T1000 (cell line): ENCODE measurements around the gene MYBPHL.
"Not testable (repeated sequence)": the region's sequence is repeated elsewhere in the genome, so short reads cannot be mapped to it uniquely, and the experiment has no call there.

Experiments
- DNase-seq: peaks from one replicate; lab custom pipeline; 2025; ENCODE audit warnings: mixed read lengths; lab: John Stamatoyannopoulos, UW

The MYBPHL gene

DNA sequence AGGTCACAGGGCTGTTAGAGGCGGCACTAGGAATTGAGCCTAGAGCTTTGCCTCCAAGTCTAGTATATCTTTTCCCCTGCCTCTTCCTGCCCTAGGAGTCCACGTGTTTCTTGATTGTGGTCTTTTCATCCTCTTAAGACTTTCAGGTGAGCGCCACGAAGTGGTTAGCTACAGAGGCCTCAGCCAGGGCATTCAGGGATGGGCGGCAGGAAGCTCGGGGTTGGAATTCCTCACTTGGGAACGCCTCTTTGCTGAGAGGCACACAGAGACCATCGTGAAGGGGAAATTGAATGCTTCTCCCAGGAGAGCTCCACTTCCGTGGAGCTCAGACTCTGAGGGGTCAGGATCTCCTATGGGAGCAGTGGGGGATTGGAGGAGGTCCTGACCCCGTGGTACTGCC lies 820 bp downstream of the MYBPHL start:
- not testable (repeated sequence) for DNase-seq

GRCh38 chr1:109304226-109304920 lies 2.4 kb downstream of the MYBPHL start:
- DNase-seq: no peak

DNA sequence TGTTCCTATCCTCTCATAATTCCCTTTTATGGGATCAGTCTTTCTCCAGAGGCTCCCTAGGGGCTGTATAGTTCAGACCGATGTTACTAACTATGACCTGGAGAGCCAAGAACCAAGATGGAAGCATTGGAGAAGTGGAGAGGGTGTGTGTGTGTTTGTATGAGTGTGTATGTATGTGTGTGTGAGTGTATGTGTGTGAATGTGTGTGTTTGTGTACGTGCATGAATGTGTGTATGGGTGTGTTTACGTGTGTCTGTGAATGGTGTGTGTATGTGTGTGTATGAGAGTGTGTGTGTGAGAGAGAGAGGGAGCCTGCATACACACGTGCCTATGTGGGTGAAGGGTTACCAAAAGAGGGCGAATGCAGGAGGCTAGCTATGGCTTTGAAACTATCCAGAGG lies 4.9 kb downstream of the MYBPHL start:
- DNase-seq: no peak

GRCh38 chr1:109300650-109301151 lies 6.1 kb downstream of the MYBPHL start:
- no peak for DNase-seq

- no peak for DNase-seq
These were observed 7.1 kb downstream of the MYBPHL start for GRCh38 chr1:109299558-109300343.

GRCh38 chr1:109298666-109299557 lies 7.9 kb downstream of the MYBPHL start:
- peak; percentile 31 for DNase-seq

DNA sequence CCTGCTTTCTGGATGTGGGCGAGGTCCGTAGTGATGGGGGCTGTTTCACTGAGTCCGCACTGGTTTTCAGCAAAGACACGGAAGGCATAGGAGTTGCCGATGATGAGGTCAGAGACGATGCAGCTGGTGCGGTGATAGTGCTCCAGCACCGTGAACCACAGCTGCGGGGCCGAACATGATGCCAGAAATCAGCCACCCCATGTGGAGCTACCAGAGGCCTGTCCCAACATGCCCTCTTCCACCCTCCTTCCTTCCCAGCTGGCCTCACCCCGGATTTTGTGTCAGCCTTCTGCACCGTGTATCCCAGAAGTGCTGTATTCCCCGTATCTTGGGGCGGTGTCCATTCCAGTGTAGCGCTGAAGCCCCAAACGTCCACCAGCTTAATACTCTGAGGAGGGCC lies 10.0 kb downstream of the MYBPHL start:
- DNase-seq: no peak

DNA sequence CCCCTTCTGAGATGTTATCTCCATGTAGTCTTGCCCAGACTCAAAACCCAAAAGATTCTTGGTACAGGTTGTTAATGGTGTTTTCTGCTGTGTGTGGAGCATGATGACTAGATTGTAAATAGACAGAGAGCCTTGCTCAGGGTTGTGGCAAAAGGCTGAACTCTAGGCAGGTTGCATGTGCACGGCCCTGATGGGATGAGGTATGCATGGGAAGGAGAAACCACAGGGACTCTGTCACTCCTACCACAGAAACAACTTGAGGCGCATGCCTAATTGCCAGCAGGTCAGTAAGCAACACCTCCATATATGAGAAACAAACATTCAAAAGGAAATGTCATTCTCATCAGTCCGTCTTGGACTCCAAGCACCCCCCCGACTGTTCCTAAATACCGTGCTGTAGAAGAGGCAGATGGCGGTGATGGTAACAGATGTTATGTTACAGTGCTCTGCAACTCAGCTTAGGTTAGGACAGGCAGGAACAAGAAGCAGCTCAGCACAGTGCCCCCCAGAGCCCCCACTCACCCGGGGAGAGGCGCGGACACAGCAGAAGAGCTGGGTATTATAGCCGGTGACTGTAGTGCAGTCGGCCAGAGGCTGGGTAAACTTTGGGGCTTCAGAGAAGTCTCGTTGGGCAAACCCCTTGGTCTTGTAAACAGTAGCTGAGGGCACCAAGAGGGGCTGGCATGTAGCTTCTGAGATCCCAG lies 10.9 kb downstream of the MYBPHL start:
- DNase-seq: no peak

DNA sequence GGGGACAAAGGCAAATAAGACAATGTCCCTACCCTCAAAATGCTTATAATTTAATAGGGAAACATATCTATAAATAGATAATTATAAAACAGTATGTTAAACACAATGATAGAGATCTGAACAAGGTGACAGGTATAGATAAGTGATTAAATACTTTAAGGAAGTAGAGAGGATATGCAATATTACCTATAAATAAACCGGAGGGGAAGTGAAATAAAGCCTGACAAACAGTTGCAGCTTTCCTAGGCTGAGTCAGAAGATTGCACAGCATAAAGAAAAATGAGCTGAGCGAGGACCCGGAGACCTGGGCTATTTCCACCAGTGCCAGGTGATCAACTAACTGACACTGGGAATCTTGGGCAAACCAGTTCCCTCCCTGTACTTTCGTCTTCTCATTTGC lies 12.3 kb downstream of the MYBPHL start:
- no peak for DNase-seq

DNA sequence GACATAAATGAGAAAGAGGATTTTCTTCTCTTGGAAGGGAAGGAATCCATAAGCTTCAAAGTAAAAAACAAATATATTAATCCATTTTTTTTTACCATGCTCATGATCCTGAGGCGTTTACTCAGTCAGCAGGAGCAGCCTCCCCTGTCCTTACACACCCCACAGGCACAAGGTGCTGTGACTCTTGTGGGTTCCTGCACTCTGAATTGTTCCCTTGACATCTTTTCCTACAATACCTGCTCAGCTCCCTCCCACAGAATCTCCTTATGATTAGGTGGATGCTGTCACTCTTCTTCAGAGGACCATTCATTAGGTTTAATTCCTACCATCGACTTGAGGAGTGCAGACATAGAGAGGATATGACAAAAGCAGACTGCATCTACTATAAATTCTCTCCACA lies 13.8 kb downstream of the MYBPHL start:
- DNase-seq: no peak

GRCh38 chr1:109292364-109292763 lies 14.4 kb downstream of the MYBPHL start:
- DNase-seq: no peak

DNA sequence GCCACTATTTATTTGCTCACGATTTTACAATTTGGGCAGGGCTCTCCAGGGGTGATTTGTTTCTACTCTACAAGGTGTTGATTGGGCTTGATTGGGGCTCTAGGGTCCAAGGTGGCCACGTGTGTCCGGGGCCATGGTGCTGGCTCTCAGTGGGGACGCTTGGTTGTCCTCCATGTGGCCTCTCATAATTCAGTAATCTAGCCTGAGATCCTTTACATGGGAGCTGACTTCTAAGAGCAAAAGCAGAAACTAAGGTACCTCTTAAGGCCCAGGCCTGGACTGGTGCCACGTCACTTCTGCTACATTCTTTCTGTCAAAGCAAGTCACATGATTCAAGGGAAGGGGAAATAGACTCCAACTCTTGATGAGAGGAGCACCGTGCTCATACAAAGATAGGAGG lies 15.8 kb downstream of the MYBPHL start:
- DNase-seq: no peak

- DNase-seq: no peak
These were observed 16.7 kb downstream of the MYBPHL start for GRCh38 chr1:109290137-109290536.

GRCh38 chr1:109286762-109287161 lies 20.0 kb downstream of the MYBPHL start:
- DNase-seq: not testable (repeated sequence)

- no peak for DNase-seq
These were observed 22.8 kb downstream of the MYBPHL start for GRCh38 chr1:109283748-109284600.

- DNase-seq: peak; percentile 92
These were observed 23.7 kb downstream of the MYBPHL start, which contains the start of gene PSRC1 for GRCh38 chr1:109282952-109283747. Gene PSRC1 (minus strand): TSS chr1:109283145.

GRCh38 chr1:109282497-109282951 lies 24.3 kb downstream of the MYBPHL start:
- DNase-seq: no peak

DNA sequence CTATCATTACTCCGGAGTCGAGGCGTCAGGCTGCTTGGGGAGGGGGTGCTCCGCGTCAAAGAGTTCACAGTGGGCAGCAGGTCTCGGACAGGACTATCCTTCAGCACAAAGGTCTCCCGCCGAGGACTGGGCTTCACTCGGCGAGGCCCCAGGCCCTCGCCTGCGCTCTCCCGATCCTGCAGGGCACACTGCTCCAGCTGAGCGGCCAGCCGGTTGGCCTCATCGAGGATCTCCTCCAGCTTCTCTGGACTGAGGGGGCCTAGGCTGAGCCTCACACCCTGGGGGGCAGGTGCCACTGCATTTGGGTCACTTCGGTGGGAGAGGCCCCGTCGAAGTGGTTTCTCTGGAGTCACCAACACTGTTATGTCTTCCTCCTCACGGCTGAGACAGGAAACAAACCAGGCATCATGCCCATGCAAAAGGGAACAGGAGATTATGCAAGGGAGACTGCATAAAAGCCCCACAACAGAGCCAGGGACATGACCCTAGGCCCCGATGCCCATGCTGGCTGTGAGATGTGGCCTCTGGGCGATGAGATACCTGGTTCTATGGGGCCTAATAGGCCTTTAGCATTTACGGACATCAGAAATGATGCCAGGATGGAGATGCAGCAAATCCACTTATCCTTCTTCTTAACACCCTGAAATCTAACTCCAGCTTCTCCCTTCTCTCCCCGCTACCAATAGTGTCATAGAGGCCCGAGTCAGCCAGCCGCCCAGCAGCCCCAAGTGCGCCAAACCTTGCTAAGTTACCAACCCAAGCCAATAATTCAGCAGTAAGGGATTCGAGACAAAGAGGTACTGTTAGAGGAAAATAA lies 24.9 kb downstream of the MYBPHL start:
- no peak for DNase-seq

GRCh38 chr1:109280862-109281261 lies 25.9 kb downstream of the MYBPHL start:
- no peak for DNase-seq
